IPS-11a (cell line): ENCODE data around the gene IRF1.
"Not testable (repeated sequence)": the region's sequence is repeated elsewhere in the genome, so short reads cannot be mapped to it uniquely, and the experiment has no call there.

Source experiments
- H3K4me3 ChIP-seq: one replicate; pipeline ENCODE4 v1.5.1; 2013; ENCODE audit warnings: low read depth, low read length, control low read depth

Gene IRF1, protein sequence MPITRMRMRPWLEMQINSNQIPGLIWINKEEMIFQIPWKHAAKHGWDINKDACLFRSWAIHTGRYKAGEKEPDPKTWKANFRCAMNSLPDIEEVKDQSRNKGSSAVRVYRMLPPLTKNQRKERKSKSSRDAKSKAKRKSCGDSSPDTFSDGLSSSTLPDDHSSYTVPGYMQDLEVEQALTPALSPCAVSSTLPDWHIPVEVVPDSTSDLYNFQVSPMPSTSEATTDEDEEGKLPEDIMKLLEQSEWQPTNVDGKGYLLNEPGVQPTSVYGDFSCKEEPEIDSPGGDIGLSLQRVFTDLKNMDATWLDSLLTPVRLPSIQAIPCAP

DNA sequence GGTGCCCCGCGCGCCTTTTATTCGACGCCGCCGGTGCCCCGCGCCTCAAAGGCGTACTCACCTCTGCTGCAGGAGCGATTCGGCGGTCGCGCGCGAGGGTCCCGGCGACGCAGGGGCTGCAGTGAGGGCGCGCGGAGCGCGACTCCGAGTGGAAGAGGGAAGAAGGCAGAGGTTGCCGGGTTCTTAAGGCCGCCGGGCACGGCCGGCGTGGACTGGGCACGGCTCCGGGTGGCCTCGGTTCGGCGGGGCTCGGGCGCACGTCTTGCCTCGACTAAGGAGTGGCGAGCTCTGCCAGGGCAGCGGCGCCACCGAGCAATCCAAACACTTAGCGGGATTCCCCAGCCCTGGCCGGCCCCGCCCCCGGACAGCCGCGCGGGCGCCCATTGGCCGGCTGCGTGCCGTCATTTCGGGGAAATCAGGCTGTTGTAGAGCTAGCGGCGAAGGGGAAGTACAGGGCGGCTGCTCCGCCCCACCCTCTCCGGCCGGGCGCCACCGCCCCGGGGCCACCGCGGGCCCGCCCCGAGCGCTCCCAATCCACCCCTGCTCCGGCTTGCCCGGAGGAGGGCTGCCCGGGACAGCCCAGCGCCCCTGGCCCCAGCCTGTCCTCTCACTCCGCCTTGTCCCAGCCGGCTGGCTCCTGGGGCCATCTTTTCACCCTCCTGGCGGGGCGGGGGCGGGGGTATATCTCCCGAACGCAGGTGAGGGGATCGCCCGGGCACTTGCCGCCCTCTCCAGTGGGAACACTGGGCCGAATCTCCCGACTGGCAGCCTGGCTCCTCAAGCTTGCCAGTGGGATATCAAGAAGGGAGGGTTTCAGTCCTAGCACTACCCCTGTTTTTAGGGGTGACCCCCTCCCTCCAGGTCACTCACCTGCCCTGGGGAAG is at the start of gene IRF1:
Gene IRF1 (minus strand): TSS at position 290 of the 884 bp plus-strand sequence. CDS start 1,295 bp downstream, outside the sequence.
- peak within 1 kb of the TSS; percentile 57 for H3K4me3 ChIP-seq

DNA sequence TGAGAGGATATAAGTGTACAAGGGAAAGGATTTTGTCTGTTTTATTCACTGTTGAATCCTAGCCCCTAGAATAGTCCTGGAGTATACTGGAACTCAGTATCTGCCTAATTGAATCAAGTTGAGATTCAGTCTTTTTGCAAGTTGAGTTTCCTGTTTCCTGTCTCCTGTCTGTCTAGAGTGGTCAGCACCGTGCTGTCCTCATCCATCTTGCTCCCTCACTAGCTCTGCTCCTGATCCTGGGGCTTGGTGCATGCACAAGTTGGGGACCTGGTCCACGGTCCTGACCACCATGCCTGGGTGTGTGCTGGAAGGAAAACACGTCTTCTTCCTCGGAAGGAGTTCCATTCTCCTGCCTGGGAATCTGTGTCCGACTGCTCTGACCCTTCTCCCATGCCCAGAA is 49.6 kb upstream of the IRF1 start:
- no peak overlapping the region for H3K4me3 ChIP-seq

DNA sequence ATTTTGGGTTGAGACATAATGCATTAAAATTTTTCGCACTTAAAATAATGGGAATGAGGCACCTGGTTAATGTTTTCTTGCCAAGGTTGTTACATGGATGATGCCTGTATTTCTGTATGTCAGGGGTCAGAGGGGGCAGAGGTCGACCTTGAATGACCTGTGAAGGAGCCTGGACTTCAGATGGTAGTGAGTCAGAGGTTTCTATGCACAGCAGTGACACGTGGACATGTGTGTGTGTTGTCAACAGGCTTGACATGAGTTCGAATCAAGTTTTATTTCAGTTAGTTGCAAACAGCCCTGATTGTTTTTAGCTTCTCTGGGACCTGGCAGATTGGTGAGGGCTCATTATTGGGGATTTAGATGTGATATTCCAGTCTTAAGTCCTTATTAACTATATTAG is 49.1 kb upstream of the IRF1 start:
- H3K4me3 ChIP-seq, result no peak overlapping the region

DNA sequence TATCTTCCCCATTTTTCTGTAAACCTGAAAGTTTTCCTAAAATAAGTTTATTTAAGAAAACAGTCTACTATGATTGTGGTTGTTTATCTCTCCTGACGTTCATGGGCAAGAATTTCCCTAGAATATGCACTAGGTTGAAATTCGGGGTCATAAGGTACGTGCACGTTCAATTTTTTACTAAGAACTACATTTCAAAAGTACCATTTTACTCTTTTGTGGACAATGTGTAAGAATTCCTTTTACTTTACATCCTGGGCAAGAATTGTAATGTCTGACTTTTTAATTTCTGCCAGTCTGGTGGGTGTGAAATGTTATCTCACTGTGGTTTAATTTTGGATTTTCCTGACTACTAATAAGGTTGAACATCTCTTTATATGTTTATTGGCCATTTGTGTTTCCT is 40.4 kb upstream of the IRF1 start:
- no peak overlapping the region for H3K4me3 ChIP-seq

DNA sequence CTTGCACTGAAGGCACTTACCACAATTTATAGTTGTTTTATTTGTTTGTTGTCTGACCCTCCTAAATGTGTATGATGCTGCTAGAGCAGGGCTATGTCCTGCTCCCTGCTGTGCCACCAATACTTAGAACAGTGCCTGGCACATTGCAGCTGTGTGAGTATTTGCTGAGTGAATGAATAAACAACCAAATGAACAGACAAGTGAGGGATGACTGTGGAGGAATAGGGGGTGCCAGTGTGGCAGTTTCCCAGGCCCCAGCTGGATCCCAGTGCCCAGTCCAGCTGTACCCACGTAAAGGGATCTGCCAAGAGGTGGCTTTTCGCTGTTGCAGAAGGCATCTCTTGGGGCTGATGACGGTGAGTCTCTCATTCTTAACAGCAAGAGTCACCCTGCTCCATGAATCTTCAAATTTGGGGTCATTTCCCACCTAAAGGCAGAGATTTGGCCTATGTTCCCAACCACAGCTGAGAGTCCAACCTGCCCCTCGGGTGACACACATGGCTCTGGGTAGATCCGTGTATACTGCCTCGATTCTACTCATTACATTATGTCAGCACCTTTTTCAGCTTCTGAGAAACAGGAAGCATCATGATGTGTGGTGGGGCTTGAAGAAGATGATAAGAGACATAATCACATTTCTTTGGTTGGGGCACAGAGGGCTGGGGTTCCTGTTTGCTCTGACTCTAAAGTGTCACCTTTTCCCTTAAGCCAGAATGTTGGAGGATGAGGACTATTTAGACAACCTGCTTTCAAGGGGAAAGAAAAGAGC is 38.5 kb upstream of the IRF1 start:
- H3K4me3 ChIP-seq, result no peak overlapping the region

DNA sequence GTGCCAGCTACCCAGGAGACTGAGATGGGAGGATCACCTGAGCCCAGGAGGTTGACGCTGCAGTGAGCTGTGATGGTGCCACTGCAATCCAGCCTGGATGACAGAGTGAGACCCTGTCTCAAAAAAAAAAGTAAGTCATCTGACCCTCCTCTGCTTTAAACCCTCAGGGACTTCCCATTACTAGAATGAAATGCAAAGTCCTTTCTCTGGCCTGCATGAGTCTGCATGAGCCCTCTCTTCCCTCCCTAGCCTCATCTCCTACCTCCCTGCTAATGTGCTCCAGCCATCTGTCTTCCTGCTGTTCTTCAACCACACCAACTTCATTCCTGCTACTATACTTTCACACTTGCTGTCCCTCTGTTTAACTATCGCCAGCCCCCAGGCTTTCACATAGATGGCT is 37.4 kb upstream of the IRF1 start:
- H3K4me3 ChIP-seq, result no peak overlapping the region

DNA sequence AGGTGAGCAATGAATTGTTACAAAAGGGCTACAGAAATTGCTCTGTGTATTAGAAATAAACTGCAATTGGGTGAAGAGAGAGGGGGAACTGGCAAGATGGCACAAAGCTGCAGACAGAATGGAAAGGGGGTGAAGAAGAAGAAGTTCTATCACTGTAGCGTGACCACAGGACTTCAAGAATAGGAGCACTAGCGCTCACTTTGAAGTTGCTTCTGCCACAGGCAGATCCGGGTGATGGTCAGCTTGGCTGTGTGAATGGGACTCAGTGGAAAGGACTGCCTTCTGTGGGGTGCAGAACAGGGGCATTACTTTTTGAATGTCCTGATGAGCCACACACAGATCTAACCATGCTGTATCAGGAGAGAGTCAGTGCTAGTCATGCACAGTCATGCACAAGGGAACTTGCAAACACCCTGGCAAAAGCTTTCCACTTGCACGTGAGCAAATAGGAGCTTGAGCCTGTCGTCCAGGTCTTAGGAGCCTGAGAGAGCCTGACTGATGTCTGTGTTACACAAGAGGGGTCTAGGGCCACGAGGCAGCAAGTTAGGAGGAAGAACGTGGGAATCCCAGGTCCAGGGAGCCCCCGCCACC is 36.5 kb upstream of the IRF1 start:
- H3K4me3 ChIP-seq, result no peak overlapping the region

DNA sequence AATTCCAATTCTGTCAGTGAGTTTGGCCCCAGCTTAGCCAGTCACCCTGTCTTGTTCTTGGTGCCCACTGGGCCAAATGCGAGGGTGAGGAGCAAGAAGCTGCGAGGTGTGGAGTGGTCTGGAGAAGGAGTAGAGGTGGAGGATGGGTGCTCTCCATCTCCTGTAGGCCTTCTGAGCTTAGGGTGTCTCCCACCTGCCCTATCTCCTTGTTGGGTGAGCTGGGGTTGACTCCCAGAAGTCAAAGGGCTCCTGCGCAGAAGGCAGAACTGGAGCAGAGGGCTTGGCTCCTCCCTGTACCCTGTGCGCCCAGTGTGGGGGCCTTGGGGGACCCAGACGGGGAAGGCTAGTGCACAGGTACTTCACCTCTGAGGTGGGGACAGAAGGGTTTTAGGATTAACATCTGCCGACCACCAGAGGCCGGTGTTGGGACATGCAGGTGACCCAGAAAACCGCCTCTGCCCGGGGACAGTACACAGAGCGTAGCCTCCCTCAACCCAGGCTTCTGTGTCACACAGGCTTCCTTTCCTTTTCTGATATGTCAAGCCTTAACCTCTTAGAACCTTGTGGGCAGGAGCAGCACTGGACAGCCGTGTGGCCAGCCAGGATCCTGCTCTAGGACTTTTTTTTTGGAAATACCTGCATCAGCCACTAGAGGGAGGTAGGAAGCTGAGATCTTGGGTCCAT is 35.9 kb upstream of the IRF1 start:
- H3K4me3 ChIP-seq, result no peak overlapping the region

DNA sequence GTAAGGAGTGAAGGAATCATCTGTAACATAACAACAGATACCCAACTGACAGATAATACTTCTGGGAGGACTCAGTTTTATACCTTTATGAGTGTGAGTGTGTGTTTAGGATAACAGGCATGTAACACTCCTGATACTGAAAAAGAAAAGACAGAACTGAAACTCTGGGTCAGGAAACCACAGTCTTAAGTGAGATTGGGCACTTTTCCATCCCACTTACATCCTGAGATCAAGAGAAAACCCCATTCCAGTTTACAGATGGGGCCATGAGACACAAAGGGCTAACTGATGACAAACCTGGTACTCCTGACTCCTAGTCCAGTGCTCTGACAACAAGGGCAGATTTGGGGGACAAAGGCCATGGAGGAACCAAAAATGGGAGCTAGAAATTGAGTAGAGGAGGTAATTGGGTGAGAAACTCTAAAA is 34.7 kb upstream of the IRF1 start:
- no peak overlapping the region for H3K4me3 ChIP-seq

DNA sequence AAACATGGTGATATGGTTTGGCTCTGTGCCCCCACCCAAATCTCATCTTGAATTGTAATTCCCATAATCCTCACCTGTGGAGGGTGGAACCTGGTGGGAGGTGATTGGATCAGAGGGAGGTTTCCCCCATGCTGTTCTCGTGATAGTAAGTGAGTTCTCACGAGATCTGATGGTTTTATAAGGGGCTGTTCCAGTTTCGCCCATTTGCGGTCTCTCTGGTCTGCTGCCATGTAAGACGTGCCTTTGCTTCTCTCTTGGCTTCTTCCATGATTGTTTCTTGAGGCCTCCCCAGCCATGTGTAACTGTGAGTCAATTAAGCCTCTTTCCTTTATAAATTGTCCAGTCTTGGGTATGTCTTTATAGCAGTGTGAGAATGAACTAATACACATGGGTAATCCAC is 34.3 kb upstream of the IRF1 start:
- not testable (repeated sequence) for H3K4me3 ChIP-seq

DNA sequence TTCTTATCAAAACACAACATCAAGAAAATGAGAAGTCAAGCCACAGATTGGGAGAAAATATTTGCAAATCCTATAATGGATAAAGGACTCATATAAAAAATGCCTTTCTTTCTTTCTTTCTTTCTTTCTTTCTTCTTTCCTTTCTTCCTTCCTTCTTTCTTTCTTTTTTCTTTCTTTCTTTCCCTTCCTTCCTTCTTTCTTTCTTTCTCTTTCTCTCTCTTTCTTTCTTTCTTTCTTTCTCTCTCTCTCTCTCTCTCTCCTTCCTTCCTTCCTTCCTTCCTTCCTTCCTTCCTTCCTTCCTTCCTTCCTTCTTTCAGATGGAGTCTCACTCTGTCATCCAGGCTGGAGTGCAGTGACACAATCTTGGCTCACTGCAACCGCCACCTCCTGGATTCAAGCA is 31.5 kb upstream of the IRF1 start:
- not testable (repeated sequence) for H3K4me3 ChIP-seq

DNA sequence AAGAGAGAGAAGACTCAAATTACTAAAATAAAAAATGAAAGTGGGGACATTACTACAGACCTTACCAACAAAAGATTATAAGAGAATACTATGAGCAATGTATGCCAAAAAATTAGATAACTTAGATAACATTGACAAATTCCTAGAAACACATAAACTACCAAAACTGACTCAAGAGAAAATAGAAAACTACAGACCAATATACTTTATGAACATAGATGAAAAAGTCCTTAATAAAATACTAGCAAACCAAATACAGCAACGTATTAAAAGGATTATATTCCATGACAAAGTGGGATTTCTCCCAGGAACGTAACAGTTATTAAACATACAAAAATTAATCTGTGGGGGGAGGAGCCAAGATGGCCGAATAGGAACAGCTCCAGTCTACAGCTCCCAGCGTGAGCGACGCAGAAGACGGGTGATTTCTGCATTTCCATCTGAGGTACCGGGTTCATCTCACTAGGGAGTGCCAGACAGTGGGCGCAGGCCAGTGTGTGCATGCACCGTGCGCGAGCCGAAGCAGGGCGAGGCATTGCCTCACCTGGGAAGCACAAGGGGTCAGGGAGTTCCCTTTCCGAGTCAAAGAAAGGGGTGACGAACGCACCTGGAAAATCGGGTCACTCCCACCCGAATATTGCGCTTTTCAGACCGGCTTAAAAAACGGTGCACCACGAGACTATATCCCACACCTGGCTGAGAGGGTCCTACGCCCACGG is 23.2 kb upstream of the IRF1 start:
- not testable (repeated sequence) for H3K4me3 ChIP-seq

DNA sequence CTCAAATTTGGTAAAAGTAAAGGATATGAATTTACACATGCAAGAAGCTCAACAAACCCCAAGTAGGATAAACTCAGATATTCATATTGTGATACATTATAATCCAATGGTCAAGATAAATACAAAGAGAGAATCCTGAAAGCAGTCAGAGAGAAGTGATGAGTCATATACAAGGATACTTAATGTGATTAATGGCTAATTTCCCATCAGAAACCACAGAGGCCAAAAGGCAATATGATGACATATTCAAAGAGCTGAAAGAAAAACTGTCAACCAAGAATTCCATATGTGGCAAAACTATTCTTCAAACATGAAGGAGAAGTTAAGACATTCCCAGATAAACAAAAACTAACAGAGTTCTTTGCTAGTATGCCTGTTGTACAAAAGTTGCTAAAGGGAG is 19.5 kb upstream of the IRF1 start:
- H3K4me3 ChIP-seq, result no peak overlapping the region

DNA sequence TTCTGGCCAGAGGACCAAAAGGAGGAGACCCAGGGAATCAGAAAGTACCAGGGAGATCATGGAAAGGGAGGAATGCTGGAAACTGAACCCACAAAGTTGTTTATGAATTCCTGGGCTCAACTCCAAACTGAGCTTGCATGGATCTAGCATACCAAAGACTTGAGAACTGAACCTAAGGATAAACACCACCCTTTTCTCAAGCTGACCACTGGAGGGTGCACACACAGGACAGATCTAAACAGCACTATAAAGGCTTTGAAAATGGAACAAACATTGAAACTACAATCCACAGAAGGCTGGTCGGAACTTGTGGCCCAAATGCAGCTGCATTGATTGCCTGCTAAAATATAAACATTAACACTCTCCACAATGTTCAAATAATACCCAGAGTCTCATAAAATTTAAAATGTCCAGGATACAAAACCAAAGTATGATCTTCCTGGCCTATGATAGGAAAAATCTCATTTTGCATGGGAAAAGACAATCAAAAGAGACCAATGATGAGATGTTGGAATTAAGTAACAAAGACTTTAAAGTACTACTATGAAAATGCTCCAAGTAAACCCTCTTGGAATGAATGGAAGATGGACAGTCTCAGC is 15.6 kb upstream of the IRF1 start:
- H3K4me3 ChIP-seq, result no peak overlapping the region

DNA sequence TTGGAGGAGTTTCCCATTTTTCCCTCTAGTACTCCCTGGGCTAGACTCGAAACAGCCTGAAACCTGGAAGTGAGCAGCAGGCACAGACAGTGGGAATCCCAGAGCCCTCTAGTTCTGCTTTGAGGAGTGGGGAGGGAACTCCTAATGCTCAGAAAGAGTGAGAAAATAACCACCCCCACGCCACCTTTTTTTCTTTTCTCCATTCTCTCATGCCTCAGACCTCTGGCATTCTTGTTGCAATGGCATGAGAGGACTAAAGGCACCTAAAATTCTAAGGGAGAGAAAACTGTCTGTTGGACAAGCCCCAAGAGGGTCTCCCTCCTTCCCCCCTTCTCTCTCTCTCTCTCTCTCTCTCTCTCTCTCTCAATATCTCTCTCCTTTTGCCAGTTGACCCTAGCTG is 15.1 kb upstream of the IRF1 start:
- H3K4me3 ChIP-seq, result no peak overlapping the region

DNA sequence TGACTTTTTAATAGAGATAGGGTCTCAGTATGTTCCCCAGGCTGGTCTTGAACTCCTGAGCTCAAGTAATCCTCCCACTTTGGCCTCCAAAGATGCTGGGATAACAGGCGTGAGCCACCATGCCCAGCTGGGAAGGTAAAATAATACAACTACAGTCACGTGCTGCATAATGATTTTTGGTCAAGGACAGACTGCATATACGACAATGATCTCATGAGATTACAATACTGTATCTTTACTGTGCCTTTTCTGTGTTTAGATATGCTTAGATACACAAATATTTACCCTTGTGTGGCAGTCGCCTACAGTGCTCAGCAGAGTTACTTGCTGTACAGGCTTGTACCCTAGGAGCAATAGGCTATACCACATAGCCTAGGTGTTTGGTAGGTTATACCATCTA is 14.2 kb upstream of the IRF1 start:
- H3K4me3 ChIP-seq, result no peak overlapping the region

DNA sequence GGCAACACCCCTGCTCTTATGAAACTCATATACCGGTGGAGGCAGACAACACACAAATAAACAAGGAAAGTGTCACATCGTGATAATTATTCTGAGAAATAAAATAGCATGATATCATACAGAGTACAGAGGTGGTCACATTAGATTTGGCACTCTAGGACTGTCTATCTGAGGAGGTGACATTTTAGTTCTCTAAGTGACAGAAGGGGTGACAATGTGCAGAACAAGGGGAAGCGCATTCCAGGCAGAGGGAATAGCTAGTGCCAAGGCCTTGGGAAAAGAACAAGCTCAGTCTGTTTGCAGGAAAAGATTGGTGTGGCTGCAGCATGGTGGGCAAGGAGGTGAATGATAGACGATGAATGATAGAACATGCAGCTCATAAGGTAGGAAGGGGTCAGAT is 12.7 kb upstream of the IRF1 start:
- no peak overlapping the region for H3K4me3 ChIP-seq

DNA sequence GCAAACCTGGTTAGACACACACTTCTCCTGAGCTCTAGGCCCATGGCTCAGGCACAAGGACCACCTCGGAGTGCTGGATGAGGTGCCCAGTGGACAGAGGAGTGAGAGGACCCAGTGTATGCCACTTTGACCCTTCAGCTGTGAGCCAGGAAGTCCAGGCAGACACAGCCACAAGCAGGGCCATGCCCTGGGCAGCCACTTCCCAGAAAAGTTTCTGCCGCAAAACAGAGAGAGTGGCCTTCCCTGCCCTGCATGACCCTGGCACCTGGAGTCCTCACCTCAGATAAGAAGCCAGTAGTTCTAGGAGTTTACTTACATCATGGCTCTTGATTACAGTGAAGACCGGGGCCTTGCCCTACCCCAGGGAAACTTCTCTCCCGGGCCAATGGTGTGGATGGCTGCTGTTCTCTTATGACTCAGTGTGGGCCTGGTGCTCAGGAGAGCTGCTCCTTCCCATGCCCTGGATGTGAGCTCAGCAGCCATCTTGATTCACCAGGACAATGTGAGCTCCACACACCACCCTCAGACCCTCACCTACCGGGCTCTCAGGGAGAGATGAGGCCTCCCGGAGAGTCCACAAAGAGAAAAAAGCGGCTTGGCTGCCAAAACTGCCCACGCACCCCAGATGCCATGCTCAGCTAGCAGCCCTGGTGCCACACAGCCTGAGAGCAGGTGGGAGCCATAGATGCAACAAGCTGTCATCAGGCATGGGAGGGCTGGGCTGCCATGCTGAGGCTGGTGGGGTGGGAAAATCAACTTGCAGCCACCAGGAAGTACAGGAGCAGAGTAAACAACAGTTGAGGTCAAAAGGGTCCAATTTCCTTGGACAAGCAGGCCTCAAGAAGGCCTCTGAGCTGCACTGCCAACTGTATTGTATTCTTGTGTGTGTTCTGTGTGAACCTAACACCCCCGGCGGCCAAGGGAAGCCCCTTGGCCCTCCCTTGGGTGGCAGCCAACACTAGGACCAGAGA is 11.7 kb upstream of the IRF1 start:
- H3K4me3 ChIP-seq, result no peak overlapping the region

DNA sequence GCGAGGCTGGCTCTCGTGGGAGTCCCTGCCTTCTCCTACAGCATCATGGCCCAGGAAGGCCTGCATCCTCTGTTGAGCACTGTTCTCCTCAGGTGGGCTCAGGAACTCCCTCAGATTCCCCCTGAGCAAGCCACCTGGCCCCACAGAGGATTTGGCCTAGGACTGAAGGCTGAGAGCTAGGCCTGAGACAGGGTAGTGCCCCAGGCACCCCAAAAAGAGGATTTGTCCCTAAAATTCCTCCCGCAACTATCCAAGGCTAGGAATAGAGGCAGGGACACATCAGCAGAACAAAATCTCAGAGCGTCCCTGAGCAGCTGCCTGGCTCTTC is 11.0 kb upstream of the IRF1 start:
- H3K4me3 ChIP-seq, result no peak overlapping the region
